ENCODE data around the gene ITM2C. TPM values are rescaled to one million over a fixed set of nuclear protein-coding genes. Genes with fewer than 3 reads are reported as not detected.

The ITM2C gene
- polyA plus RNA-seq, 3 donors, result 1.4 to 3.2 (median 2.9) TPM

DNA sequence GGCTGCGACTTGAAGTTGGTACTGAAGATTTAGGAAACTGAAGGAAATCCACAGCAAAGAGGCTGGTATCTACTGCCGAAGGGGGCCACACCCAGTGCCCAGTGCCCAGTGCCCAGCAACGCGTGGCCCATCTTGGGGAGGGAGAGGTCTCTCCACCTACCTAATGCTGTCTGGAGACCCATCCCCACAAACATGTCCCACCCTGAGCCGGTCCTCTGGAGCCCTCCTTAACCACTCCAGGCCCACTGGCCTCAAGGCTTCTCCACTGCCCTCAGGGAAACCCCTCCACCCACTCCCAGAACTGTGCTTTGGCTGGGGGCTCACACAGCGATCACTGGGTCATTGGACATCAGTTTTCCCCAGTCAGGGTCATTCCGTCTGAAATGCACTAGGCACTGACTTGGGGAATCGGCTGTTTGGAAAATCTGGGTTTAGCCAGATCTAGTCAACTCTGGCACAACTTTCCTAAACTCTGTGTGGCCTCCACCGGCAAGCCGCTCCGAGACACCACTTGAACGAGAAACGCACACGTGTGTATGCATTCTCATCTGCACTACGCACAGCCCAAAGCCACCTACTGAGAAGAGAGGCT is 40.2 kb downstream of the ITM2C start:
- intact Hi-C loops (cut with micrococcal nuclease), result no loop called here
- Histone ChIP-seq H3K27me3 (ENCODE audit: control insufficient read depth in 2 of 2, insufficient read depth in 2 of 2, low read length in 2 of 2) (no peaks in the 10 kb centered on the region), H3K9ac (ENCODE audit: insufficient read depth, low read length, poor library complexity, severe bottlenecking) (no peak overlapping the region), H3K4me1 (ENCODE audit: control insufficient read depth in 1 of 2, insufficient read depth in 2 of 2, low read length in 2 of 2) (peaks cover 0 to 7% of the 10 kb centered on the region in 2 donors), H3K4me3 (replicated peaks in 1 of 3; ENCODE audit: low read depth in 2 of 3, low read length in 3 of 3) (no peak overlapping the region), H4K20me1 (ENCODE audit: insufficient read depth, low read length) (no peaks in the 10 kb centered on the region), H3K4me2 (replicated peaks; ENCODE audit: extremely low read depth, low read length, poor library complexity, severe bottlenecking) (no peak overlapping the region), H2AFZ (ENCODE audit: insufficient read depth, low read depth, low read length, poor library complexity, severe bottlenecking) (no peak overlapping the region), H3K79me2 (ENCODE audit: insufficient read depth, low read length) (no peaks in the 10 kb centered on the region), H3K9me3 (replicated peaks in 1 of 2; ENCODE audit: control insufficient read depth in 1 of 2, insufficient read depth in 1 of 2, low read length in 2 of 2) (no peaks in the 10 kb centered on the region), H3K27ac (ENCODE audit: low read depth in 1 of 2, low read length in 2 of 2) (no peak overlapping the region), H3K36me3 (replicated peaks in 1 of 2; ENCODE audit: control insufficient read depth in 1 of 2, insufficient read depth in 2 of 2, low read length in 2 of 2) (no peaks in the 10 kb centered on the region)
- Mint-ChIP-seq H3K4me3 (no peak overlapping the region), H3K36me3 (no peaks in the 10 kb centered on the region), H3K27me3 (ENCODE audit: low read depth in 3 of 3) (peaks cover 0 to 6% (median 2%) of the 10 kb centered on the region in 3 donors), H3K9me3 (no peaks in the 10 kb centered on the region), H3K4me1 (peaks cover 7% of the 10 kb centered on the region), H3K27ac (peak overlapping the region in 1 of 7 donors; percentile 21)
- no peak for TF ChIP-seq CTCF (IDR thresholded peaks at IDR 0.05)
- 97% methylated on average over 12 of the region's 15 CpGs for WGBS (ENCODE audit: insufficient coverage)
- no peak for DNase-seq

- intact Hi-C loops (cut with micrococcal nuclease), result no loop called here
- Mint-ChIP-seq H3K27me3 (ENCODE audit: low read depth in 3 of 3) (peaks cover 2 to 10% (median 4%) of the 10 kb centered on the region in 3 donors), H3K4me3 (no peak overlapping the region), H3K4me1 (peaks cover 11% of the 10 kb centered on the region), H3K27ac (no peak overlapping the region), H3K9me3 (no peaks in the 10 kb centered on the region), H3K36me3 (no peaks in the 10 kb centered on the region)
- Histone ChIP-seq H3K9me3 (replicated peaks in 1 of 2; ENCODE audit: control insufficient read depth in 1 of 2, insufficient read depth in 1 of 2, low read length in 2 of 2) (no peaks in the 10 kb centered on the region), H3K27me3 (ENCODE audit: control insufficient read depth in 2 of 2, insufficient read depth in 2 of 2, low read length in 2 of 2) (no peaks in the 10 kb centered on the region), H3K79me2 (ENCODE audit: insufficient read depth, low read length) (no peaks in the 10 kb centered on the region), H3K4me3 (replicated peaks in 1 of 3; ENCODE audit: low read depth in 2 of 3, low read length in 3 of 3) (no peak overlapping the region), H3K4me1 (ENCODE audit: control insufficient read depth in 1 of 2, insufficient read depth in 2 of 2, low read length in 2 of 2) (peaks cover 0 to 7% of the 10 kb centered on the region in 2 donors), H3K27ac (ENCODE audit: low read depth in 1 of 2, low read length in 2 of 2) (no peak overlapping the region), H3K36me3 (replicated peaks in 1 of 2; ENCODE audit: control insufficient read depth in 1 of 2, insufficient read depth in 2 of 2, low read length in 2 of 2) (no peaks in the 10 kb centered on the region), H3K9ac (ENCODE audit: insufficient read depth, low read length, poor library complexity, severe bottlenecking) (no peak overlapping the region), H2AFZ (ENCODE audit: insufficient read depth, low read depth, low read length, poor library complexity, severe bottlenecking) (no peak overlapping the region), H3K4me2 (replicated peaks; ENCODE audit: extremely low read depth, low read length, poor library complexity, severe bottlenecking) (no peak overlapping the region), H4K20me1 (ENCODE audit: insufficient read depth, low read length) (no peaks in the 10 kb centered on the region)
- no peak for DNase-seq
- no peak for TF ChIP-seq CTCF (IDR thresholded peaks at IDR 0.05)
- 89% methylated on average over 14 of the region's 18 CpGs for WGBS (ENCODE audit: insufficient coverage)
Observed at GRCh38 chr2:230905448-230906421, 41.0 kb downstream of the ITM2C start.

All from CD14-positive monocyte (primary cell).